PC-3 (cell line): ENCODE data around the gene GSK3B.

Source experiments
- CTCF ChIP-seq: fragments of 300-600 bp; sonication (generic); conservative IDR thresholded peaks from 2 replicates; pipeline ENCODE4 v1.5.1; 2017; ENCODE audit warnings: antibody characterized with exemption, low read depth, mild to moderate bottlenecking, low read length
- EZH2 ChIP-seq: fragments of 300-600 bp; sonication (generic); IDR thresholded peaks from one replicate; pipeline ENCODE4 v1.6.1; 2017; ENCODE audit warnings: antibody characterized with exemption, mild to moderate bottlenecking, low read length; ENCODE audit not compliant: unreplicated experiment
- EZH2phosphoT487 ChIP-seq: fragments of 300-600 bp; sonication (generic); IDR thresholded peaks from 2 replicates; pipeline ENCODE4 v1.6.1; 2018; ENCODE audit warnings: mild to moderate bottlenecking, antibody characterized with exemption, low read length, borderline replicate concordance

GRCh38 chr3:120057626-120058025 is 36.6 kb downstream of the GSK3B start:
- no peak for TF ChIP-seq CTCF
- no peak for TF ChIP-seq EZH2
- TF ChIP-seq EZH2phosphoT487: no peak
